Endothelial cell of umbilical vein (primary cell): Measurements from ENCODE around the gene CDKL5. TPM values are rescaled to one million over a fixed set of nuclear protein-coding genes. Genes with fewer than 3 reads are reported as not detected.
A peak's percentile ranks its signal among the peaks of the same experiment; 100 is the strongest.

Source experiments
- BruUV-seq: library from RNA; stranded (reverse); fragments of 400-500 nt; replicated peaks from 2 replicates; lab custom pipeline; 2021; lab: Mats Ljungman, UMichigan
- CTCF ChIA-PET: fragments of 300-600, 350-600 bp; sonication (Branson Sonifier 250); formaldehyde crosslinking; loops from one replicate; lab custom pipeline; 2021; ENCODE audit warnings: antibody characterized with exemption, inconsistent platforms; lab: Charles Lee
- POLR2A ChIA-PET: fragments of 300-600, 350-600 bp; sonication (Branson Sonifier 250); formaldehyde crosslinking; loops from one replicate; lab custom pipeline; 2021; ENCODE audit warnings: antibody characterized with exemption, inconsistent platforms; lab: Charles Lee
- DNase-seq: peaks from one replicate; pipeline ENCODE4 v3.0.0-alpha.2; 2011; ENCODE audit warnings: low read depth, low spot score
- FAIRE-seq: peaks from 2 replicates; lab custom pipeline; 2011; peaks lifted over from hg19 to GRCh38; lab: Jason Lieb, UNC
- H2AFZ ChIP-seq: 2 replicates; pipeline ENCODE4 v1.6.0; 2012; ENCODE audit warnings: low read depth, low read length, control low read depth, inconsistent platforms
- H3K27ac ChIP-seq: 2 replicates; pipeline ENCODE4 v1.5.1; 2011; ENCODE audit warnings: low read depth, mild to moderate bottlenecking, control low read depth, low read length, moderate library complexity; ENCODE audit not compliant: insufficient read depth
- H3K27me3 ChIP-seq, 2 experiments: 2 replicates each; pipeline versions ENCODE4 v1.6.0 to v1.6.1; 2011; ENCODE audit warnings: low read length in 2 of 2, mixed read lengths in 1 of 2; ENCODE audit not compliant: control insufficient read depth in 2 of 2, insufficient read depth in 2 of 2
- H3K36me3 ChIP-seq, 2 experiments: 2 replicates in 1 of 2; 3 replicates in 1 of 2; pipeline ENCODE4 v1.5.1; 2011; ENCODE audit warnings: low read length in 2 of 2, mild to moderate bottlenecking in 1 of 2, moderate library complexity in 1 of 2; ENCODE audit not compliant: control insufficient read depth in 2 of 2, insufficient read depth in 2 of 2; ENCODE audit errors: extremely low read depth in 1 of 2
- H3K4me1 ChIP-seq: 3 replicates; pipeline ENCODE4 v1.5.1; 2011; ENCODE audit warnings: mild to moderate bottlenecking, low read length; ENCODE audit not compliant: control insufficient read depth, insufficient read depth; ENCODE audit errors: extremely low read depth
- H3K4me2 ChIP-seq: 2 replicates; pipeline ENCODE4 v1.6.1; 2011; ENCODE audit warnings: low read length, control low read depth, mixed read lengths; ENCODE audit not compliant: insufficient read depth
- H3K4me3 ChIP-seq, 3 experiments: fragments of 200-600 bp in 1 of 3; sonication (generic), shearing (Covaris generic) in 1 of 3; replicated peaks in 1 of 3; 2 replicates each; pipeline ENCODE4 v1.5.1; 2011 to 2016; ENCODE audit warnings: control low read depth in 3 of 3, low read length in 3 of 3, mild to moderate bottlenecking in 2 of 3, inconsistent platforms in 1 of 3, low read depth in 1 of 3, moderate library complexity in 1 of 3; ENCODE audit not compliant: insufficient read depth in 1 of 3
- H3K79me2 ChIP-seq: 2 replicates; pipeline ENCODE4 v1.6.0; 2012; ENCODE audit warnings: low read length, inconsistent platforms; ENCODE audit not compliant: control insufficient read depth, insufficient read depth
- H3K9ac ChIP-seq: replicated peaks from 2 replicates; pipeline ENCODE3; 2011; ENCODE audit warnings: low read length, control low read depth; ENCODE audit not compliant: insufficient read depth; ENCODE audit errors: extremely low read depth
- H3K9me1 ChIP-seq: replicated peaks from 3 replicates; pipeline ENCODE4 v1.6.0; 2011; ENCODE audit warnings: mild to moderate bottlenecking, low read length; ENCODE audit not compliant: control insufficient read depth, insufficient read depth; ENCODE audit errors: extremely low read depth
- H3K9me3 ChIP-seq: replicated peaks from 2 replicates; pipeline ENCODE4 v1.5.1; 2012; ENCODE audit warnings: low read length, inconsistent platforms; ENCODE audit not compliant: control insufficient read depth, insufficient read depth
- H4K20me1 ChIP-seq: replicated peaks from 2 replicates; pipeline ENCODE3; 2011; ENCODE audit warnings: mild to moderate bottlenecking, low read length; ENCODE audit not compliant: control insufficient read depth, insufficient read depth; ENCODE audit errors: extremely low read depth
- EZH2 ChIP-seq: IDR thresholded peaks from 2 replicates; pipeline ENCODE4 v1.6.1; 2012; ENCODE audit warnings: borderline replicate concordance, low read depth, mild to moderate bottlenecking, moderate library complexity, low read length, inconsistent platforms; ENCODE audit not compliant: severe bottlenecking
- FOS ChIP-seq: IDR thresholded peaks from 2 replicates; pipeline ENCODE4 v1.6.1; 2011; ENCODE audit warnings: mild to moderate bottlenecking, low read length, moderate library complexity, borderline replicate concordance; ENCODE audit not compliant: insufficient read depth
- GATA2 ChIP-seq: IDR thresholded peaks from 2 replicates; pipeline ENCODE4 v1.7.0; 2011; ENCODE audit warnings: low read depth, mild to moderate bottlenecking, moderate library complexity, mixed read lengths, low read length; ENCODE audit not compliant: insufficient read length, insufficient read depth
- JUN ChIP-seq: IDR thresholded peaks from 2 replicates; pipeline ENCODE4 v1.6.1; 2011; ENCODE audit warnings: borderline replicate concordance, low read depth; ENCODE audit not compliant: insufficient read length, insufficient read depth
- POLR2A ChIP-seq: IDR thresholded peaks from 2 replicates; pipeline ENCODE4 v1.6.1; 2012; ENCODE audit warnings: low read depth, mild to moderate bottlenecking, control low read depth, low read length
- POLR2AphosphoS5 ChIP-seq: IDR thresholded peaks from 2 replicates; pipeline ENCODE4 v1.6.1; 2012; ENCODE audit warnings: low read depth, mild to moderate bottlenecking, control low read depth, low read length, moderate library complexity; ENCODE audit not compliant: insufficient read depth
- dilution Hi-C: fragments of 300-500 bp; cut with MboI; formaldehyde crosslinking; loops from one replicate; pipeline ENCODE4 v1.15.0; 2019; ENCODE audit warnings: low sequenced_read_pairs; ENCODE audit not compliant: extremely low pct_ligation_motif_present
- intact Hi-C: fragments of 100-400 bp; cut with micrococcal nuclease; formaldehyde crosslinking; loops from one replicate; pipeline ENCODE4 v1.10.0; 2022
- polyA plus RNA-seq, 4 experiments: library from polyadenylated mRNA; depleted of rRNA in 3 of 4; stranded (reverse) in 3 of 4; unstranded in 1 of 4; fragments of >200 nt; gene quantifications; 2 replicates each; pipeline versions ENCODE4 v1.2.1 to v1.2.3, GENCODE V29; 2011 to 2012; ENCODE audit warnings: missing spikeins in 1 of 4
- total RNA-seq: library from RNA; stranded (reverse); gene quantifications from 2 replicates; pipeline ENCODE4 v1.2.3, GENCODE V29; 2021
- TF ChIP-seq, protein P1 (sequence below), 2 donors: IDR thresholded peaks; 1 replicate in 1 of 2; 2 replicates in 1 of 2; pipeline ENCODE4 v1.5.1; 2011; ENCODE audit warnings: low read length in 2 of 2, mild to moderate bottlenecking in 2 of 2, moderate library complexity in 2 of 2, control low read depth in 1 of 2, inconsistent platforms in 1 of 2, low read depth in 1 of 2; ENCODE audit not compliant: insufficient read depth in 1 of 2; ENCODE audit errors: extremely low read depth in 1 of 2
- TF ChIP-seq, protein P2 (sequence below): IDR thresholded peaks from 2 replicates; pipeline ENCODE4 v1.6.1; 2011; ENCODE audit not compliant: insufficient read depth, insufficient read length

CDKL5 gene
- total and polyA plus RNA-seq, 2 donors (not counting 3 experiments of a cell fraction or from before 2014, with no cell fraction given) = 1.5 to 4.3 TPM

DNA sequence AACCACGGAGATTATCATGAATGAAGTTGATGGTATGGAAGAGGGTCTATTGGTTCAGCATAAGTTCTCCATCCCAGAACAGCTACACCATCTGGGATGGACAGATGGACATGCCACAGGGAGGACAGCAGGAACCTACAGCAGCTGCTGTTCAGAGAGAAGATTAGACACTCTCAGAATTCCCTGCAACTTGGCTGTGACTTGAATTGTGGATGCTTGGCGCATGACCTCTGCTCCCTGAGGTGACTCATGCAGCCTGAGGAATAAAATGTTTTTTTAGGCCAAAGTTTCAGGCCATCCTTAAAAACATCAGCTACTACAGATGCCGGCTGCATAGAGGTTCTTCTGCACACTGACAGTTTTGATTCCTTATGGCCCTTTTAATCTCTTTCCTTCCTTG is 149.2 kb downstream of the CDKL5 start:
- no peaks in the 10 kb centered on the region for H4K20me1 ChIP-seq
- FAIRE-seq (peak; percentile 83), DNase-seq (peak; percentile 68)
- dilution Hi-C loops (no loop called here), intact Hi-C loops (no loop called here)
- H3K9me3 ChIP-seq = no peaks in the 10 kb centered on the region
- H3K27ac ChIP-seq = no peak overlapping the region
- H3K4me3 ChIP-seq = no peak overlapping the region
- no peaks in the 10 kb centered on the region for H3K4me1 ChIP-seq
- TF ChIP-seq POLR2AphosphoS5 (no peak), FOS (peak; percentile 55), POLR2A (no peak), JUN (peak; percentile 55), EZH2 (no peak), GATA2 (no peak)
- TF ChIP-seq, protein P1, sequence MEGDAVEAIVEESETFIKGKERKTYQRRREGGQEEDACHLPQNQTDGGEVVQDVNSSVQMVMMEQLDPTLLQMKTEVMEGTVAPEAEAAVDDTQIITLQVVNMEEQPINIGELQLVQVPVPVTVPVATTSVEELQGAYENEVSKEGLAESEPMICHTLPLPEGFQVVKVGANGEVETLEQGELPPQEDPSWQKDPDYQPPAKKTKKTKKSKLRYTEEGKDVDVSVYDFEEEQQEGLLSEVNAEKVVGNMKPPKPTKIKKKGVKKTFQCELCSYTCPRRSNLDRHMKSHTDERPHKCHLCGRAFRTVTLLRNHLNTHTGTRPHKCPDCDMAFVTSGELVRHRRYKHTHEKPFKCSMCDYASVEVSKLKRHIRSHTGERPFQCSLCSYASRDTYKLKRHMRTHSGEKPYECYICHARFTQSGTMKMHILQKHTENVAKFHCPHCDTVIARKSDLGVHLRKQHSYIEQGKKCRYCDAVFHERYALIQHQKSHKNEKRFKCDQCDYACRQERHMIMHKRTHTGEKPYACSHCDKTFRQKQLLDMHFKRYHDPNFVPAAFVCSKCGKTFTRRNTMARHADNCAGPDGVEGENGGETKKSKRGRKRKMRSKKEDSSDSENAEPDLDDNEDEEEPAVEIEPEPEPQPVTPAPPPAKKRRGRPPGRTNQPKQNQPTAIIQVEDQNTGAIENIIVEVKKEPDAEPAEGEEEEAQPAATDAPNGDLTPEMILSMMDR (IDR thresholded peaks at IDR 0.05; ENCODE audit: extremely low read depth in 1 of 2, insufficient read depth in 1 of 2, low read depth in 1 of 2, low read length in 2 of 2) = no peak
- TF ChIP-seq, protein P2, sequence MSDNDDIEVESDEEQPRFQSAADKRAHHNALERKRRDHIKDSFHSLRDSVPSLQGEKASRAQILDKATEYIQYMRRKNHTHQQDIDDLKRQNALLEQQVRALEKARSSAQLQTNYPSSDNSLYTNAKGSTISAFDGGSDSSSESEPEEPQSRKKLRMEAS = no peak
- ChIA-PET CTCF (no interaction called here), POLR2A (no interaction called here)
- BruUV-seq = no TSS peak
- H2AFZ ChIP-seq = no peak overlapping the region
- H3K27me3 ChIP-seq = no peaks in the 10 kb centered on the region
- H3K9ac ChIP-seq = no peak overlapping the region
- no peaks in the 10 kb centered on the region for H3K9me1 ChIP-seq
- no peaks in the 10 kb centered on the region for H3K79me2 ChIP-seq
- H3K36me3 ChIP-seq = no peaks in the 10 kb centered on the region
- no peak overlapping the region for H3K4me2 ChIP-seq
